Neural cell (in vitro differentiated cells): ENCODE results near the gene THOC2. TPM values are rescaled to one million over a fixed set of nuclear protein-coding genes. Genes with fewer than 3 reads are reported as not detected.

ENCODE experiments used
- H2AFZ ChIP-seq: fragments of 200-600, 300-800 bp; sonication (generic), shearing (Covaris generic); 2 replicates; pipeline ENCODE4 v1.6.0; 2014; ENCODE audit warnings: low read depth, mild to moderate bottlenecking, antibody characterized with exemption, low read length, moderate library complexity
- H3F3A ChIP-seq: fragments of 200-600 bp; shearing (Covaris generic); 2 replicates; pipeline ENCODE4 v1.6.1; 2016; ENCODE audit warnings: mild to moderate bottlenecking, moderate library complexity, mixed read lengths, antibody characterized with exemption, low read length; ENCODE audit not compliant: insufficient read depth, poor library complexity, severe bottlenecking
- H3K27ac ChIP-seq: fragments of 200-600, 300-800 bp; sonication (generic), shearing (Covaris generic); 2 replicates; pipeline ENCODE4 v1.5.1; 2014; ENCODE audit warnings: mild to moderate bottlenecking, low read length, moderate library complexity
- H3K27me3 ChIP-seq: fragments of 300-800, 200-600 bp; sonication (generic), shearing (Covaris generic); 2 replicates; pipeline ENCODE4 v1.6.0; 2014; ENCODE audit warnings: mild to moderate bottlenecking, low read depth, low read length, moderate library complexity; ENCODE audit not compliant: insufficient read depth
- H3K36me3 ChIP-seq: fragments of 300-800, 200-600 bp; sonication (generic), shearing (Covaris generic); 2 replicates; pipeline ENCODE4 v1.5.1; 2014; ENCODE audit warnings: mild to moderate bottlenecking, antibody characterized with exemption, low read length, moderate library complexity; ENCODE audit not compliant: insufficient read depth
- H3K4me2 ChIP-seq: fragments of 300-800, 200-600 bp; sonication (generic), shearing (Covaris generic); 2 replicates; pipeline ENCODE4 v1.6.0; 2014; ENCODE audit warnings: mild to moderate bottlenecking, low read length
- H3K4me3 ChIP-seq: fragments of 300-800, 200-600 bp; sonication (generic), shearing (Covaris generic); 2 replicates; pipeline ENCODE4 v1.5.1; 2014; ENCODE audit warnings: mild to moderate bottlenecking, low read length, moderate library complexity
- H3K79me2 ChIP-seq: fragments of 200-600 bp; shearing (Covaris generic); replicated peaks from 2 replicates; pipeline ENCODE4 v1.6.0; 2014; ENCODE audit warnings: mild to moderate bottlenecking, low read length, moderate library complexity; ENCODE audit not compliant: insufficient read depth
- H3K9ac ChIP-seq: fragments of 300-800, 200-600 bp; sonication (generic), shearing (Covaris generic); 2 replicates; pipeline ENCODE4 v1.6.1; 2016; ENCODE audit warnings: mild to moderate bottlenecking, low read length, mixed read lengths
- H3K9me2 ChIP-seq: fragments of 200-600 bp; shearing (Covaris generic); 2 replicates; pipeline ENCODE4 v1.6.1; 2016; ENCODE audit warnings: mild to moderate bottlenecking, low read length, mixed read lengths; ENCODE audit not compliant: insufficient read depth
- H3K9me3 ChIP-seq: fragments of 200-600, 300-800 bp; sonication (generic), shearing (Covaris generic); 2 replicates; pipeline ENCODE4 v1.6.1; 2016; ENCODE audit warnings: mild to moderate bottlenecking, mixed run types, low read length, moderate library complexity, mixed read lengths
- H4K20me1 ChIP-seq: fragments of 200-600 bp; shearing (Covaris generic); 2 replicates; pipeline ENCODE4 v1.6.1; 2016; ENCODE audit warnings: mild to moderate bottlenecking, mixed run types; ENCODE audit not compliant: insufficient read depth
- EP300 ChIP-seq: fragments of 450-650 bp; conservative IDR thresholded peaks from 2 replicates; pipeline ENCODE4 v1.6.1; 2014; ENCODE audit warnings: antibody characterized with exemption, mild to moderate bottlenecking, moderate library complexity; ENCODE audit not compliant: poor library complexity, severe bottlenecking
- EZH2 ChIP-seq: fragments of 200-600, 300-800 bp; shearing (Covaris generic), sonication (generic); IDR thresholded peaks from 2 replicates; pipeline ENCODE4 v1.6.1; 2014; ENCODE audit warnings: antibody characterized with exemption, low read length, borderline replicate concordance, mild to moderate bottlenecking; ENCODE audit not compliant: insufficient read depth, poor library complexity, severe bottlenecking
- MXI1 ChIP-seq: fragments of 450-650 bp; conservative IDR thresholded peaks from 2 replicates; pipeline ENCODE4 v1.6.1; 2014; ENCODE audit warnings: antibody characterized with exemption, mild to moderate bottlenecking; ENCODE audit not compliant: poor library complexity, severe bottlenecking
- POLR2AphosphoS5 ChIP-seq: IDR thresholded peaks from 2 replicates; pipeline ENCODE4 v1.6.1; 2012
- RAD21 ChIP-seq: fragments of 450-650 bp; conservative IDR thresholded peaks from 2 replicates; pipeline ENCODE4 v1.6.1; 2014; ENCODE audit warnings: antibody characterized with exemption, mild to moderate bottlenecking, moderate library complexity
- SMC3 ChIP-seq: fragments of 450-650 bp; conservative IDR thresholded peaks from 2 replicates; pipeline ENCODE4 v1.6.1; 2014; ENCODE audit warnings: antibody characterized with exemption, mild to moderate bottlenecking, moderate library complexity; ENCODE audit not compliant: poor library complexity
- TAF1 ChIP-seq: IDR thresholded peaks from 2 replicates; pipeline ENCODE4 v1.6.1; 2012; ENCODE audit warnings: low read depth
- polyA plus RNA-seq: library from polyadenylated mRNA; depleted of rRNA; stranded (reverse); fragments of >200 nt; gene quantifications from 2 replicates; pipeline ENCODE4 v1.2.3, GENCODE V29; 2014
- TF ChIP-seq, protein P1 (sequence below): fragments of 450-650 bp; IDR thresholded peaks from 2 replicates; pipeline ENCODE4 v1.5.1; 2014; ENCODE audit warnings: antibody characterized with exemption, mild to moderate bottlenecking, moderate library complexity; ENCODE audit not compliant: poor library complexity, severe bottlenecking
- TF ChIP-seq, protein P2 (sequence below): IDR thresholded peaks from 2 replicates; pipeline ENCODE4 v1.6.1; 2012; ENCODE audit warnings: borderline replicate concordance

THOC2 gene
- polyA plus RNA-seq, 1 donor from 2014 or later = 95.4 TPM

DNA sequence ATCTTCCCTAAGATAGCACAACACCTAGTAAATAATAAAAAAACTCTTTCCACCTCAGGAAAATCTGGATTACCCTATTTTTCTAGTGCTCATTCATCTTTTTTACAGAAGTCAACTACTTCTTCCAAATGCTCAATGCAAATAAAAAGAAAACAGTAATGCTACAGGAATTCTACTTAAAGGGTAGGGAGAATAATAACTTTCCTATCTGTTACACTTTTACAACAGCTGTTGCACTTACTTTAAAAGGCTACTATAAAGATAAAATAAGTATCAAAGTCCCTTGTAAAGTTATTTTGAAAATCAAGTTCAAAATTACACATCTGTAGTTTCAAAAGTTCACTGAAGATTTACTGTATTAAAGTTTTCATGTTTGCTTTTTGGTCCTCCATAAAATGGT lies 37.6 kb downstream of the THOC2 start:
- Histone ChIP-seq H3K36me3 (no peaks in the 10 kb centered on the region), H3K79me2 (no peaks in the 10 kb centered on the region), H3F3A (no peaks in the 10 kb centered on the region), H3K9me3 (no peaks in the 10 kb centered on the region), H3K27me3 (no peaks in the 10 kb centered on the region), H3K9me2 (no peaks in the 10 kb centered on the region), H3K9ac (no peak overlapping the region), H3K4me3 (no peak overlapping the region), H2AFZ (no peak overlapping the region), H3K4me2 (no peak overlapping the region), H3K27ac (no peak overlapping the region), H4K20me1 (no peaks in the 10 kb centered on the region)
- TF ChIP-seq MXI1 = no peak
- TF ChIP-seq POLR2AphosphoS5 = no peak
- TF ChIP-seq, protein P1, sequence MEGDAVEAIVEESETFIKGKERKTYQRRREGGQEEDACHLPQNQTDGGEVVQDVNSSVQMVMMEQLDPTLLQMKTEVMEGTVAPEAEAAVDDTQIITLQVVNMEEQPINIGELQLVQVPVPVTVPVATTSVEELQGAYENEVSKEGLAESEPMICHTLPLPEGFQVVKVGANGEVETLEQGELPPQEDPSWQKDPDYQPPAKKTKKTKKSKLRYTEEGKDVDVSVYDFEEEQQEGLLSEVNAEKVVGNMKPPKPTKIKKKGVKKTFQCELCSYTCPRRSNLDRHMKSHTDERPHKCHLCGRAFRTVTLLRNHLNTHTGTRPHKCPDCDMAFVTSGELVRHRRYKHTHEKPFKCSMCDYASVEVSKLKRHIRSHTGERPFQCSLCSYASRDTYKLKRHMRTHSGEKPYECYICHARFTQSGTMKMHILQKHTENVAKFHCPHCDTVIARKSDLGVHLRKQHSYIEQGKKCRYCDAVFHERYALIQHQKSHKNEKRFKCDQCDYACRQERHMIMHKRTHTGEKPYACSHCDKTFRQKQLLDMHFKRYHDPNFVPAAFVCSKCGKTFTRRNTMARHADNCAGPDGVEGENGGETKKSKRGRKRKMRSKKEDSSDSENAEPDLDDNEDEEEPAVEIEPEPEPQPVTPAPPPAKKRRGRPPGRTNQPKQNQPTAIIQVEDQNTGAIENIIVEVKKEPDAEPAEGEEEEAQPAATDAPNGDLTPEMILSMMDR = no peak

DNA sequence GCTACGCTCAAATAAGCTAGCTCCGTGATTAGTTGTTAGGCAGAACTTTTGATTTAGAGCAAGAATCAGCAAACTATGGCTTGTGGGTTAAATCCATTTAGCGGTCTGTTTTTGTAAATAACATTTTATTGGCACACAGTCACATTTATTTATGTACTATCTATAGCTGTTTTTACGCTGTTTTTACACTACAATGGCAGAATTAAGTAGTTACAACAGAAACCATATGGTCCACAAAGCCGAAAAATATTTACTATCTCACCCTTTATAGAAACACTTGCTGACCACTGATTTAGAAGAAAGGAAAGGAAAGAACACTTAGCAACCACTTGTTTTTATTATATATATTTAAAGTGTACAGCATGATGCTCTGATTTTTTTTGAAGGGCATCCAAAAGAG lies 41.1 kb downstream of the THOC2 start:
- Histone ChIP-seq H4K20me1 (no peaks in the 10 kb centered on the region), H3F3A (no peaks in the 10 kb centered on the region), H3K36me3 (no peaks in the 10 kb centered on the region), H3K27me3 (no peaks in the 10 kb centered on the region), H3K9me2 (no peaks in the 10 kb centered on the region), H3K27ac (no peak overlapping the region), H2AFZ (no peak overlapping the region), H3K79me2 (no peaks in the 10 kb centered on the region), H3K4me3 (no peak overlapping the region), H3K9ac (no peak overlapping the region), H3K4me2 (no peak overlapping the region), H3K9me3 (no peaks in the 10 kb centered on the region)
- TF ChIP-seq EP300 (no peak), SMC3 (no peak), TAF1 (no peak), POLR2AphosphoS5 (no peak), RAD21 (no peak)

DNA sequence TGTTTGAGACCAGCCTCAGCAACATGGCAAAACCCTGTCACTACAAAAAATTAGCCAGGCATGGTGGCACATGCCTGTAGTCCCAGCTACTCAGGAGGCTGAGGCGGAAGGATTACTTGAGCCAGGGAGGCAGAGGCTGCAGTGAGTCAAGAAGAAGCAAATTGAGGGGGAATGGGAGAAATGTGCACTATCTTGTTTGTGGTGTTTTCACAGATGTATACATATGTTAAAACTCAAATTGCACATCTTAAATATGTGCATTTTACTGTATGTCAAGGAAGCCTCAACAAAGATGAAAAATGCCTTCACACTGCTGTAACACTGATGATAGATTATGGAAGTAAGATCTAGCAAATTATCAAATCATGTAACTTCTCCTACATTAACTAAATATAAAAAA lies 44.3 kb downstream of the THOC2 start:
- no peak overlapping the region for H3K4me3 ChIP-seq
- H2AFZ ChIP-seq = no peak overlapping the region
- TF ChIP-seq RAD21 (no peak), POLR2AphosphoS5 (no peak), EP300 (no peak), MXI1 (no peak), EZH2 (no peak), TAF1 (no peak), SMC3 (no peak)
- TF ChIP-seq, protein P2, sequence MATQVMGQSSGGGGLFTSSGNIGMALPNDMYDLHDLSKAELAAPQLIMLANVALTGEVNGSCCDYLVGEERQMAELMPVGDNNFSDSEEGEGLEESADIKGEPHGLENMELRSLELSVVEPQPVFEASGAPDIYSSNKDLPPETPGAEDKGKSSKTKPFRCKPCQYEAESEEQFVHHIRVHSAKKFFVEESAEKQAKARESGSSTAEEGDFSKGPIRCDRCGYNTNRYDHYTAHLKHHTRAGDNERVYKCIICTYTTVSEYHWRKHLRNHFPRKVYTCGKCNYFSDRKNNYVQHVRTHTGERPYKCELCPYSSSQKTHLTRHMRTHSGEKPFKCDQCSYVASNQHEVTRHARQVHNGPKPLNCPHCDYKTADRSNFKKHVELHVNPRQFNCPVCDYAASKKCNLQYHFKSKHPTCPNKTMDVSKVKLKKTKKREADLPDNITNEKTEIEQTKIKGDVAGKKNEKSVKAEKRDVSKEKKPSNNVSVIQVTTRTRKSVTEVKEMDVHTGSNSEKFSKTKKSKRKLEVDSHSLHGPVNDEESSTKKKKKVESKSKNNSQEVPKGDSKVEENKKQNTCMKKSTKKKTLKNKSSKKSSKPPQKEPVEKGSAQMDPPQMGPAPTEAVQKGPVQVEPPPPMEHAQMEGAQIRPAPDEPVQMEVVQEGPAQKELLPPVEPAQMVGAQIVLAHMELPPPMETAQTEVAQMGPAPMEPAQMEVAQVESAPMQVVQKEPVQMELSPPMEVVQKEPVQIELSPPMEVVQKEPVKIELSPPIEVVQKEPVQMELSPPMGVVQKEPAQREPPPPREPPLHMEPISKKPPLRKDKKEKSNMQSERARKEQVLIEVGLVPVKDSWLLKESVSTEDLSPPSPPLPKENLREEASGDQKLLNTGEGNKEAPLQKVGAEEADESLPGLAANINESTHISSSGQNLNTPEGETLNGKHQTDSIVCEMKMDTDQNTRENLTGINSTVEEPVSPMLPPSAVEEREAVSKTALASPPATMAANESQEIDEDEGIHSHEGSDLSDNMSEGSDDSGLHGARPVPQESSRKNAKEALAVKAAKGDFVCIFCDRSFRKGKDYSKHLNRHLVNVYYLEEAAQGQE = no peak
- TF ChIP-seq, protein P1 = no peak
- H4K20me1 ChIP-seq = no peaks in the 10 kb centered on the region
- H3K9me2 ChIP-seq = no peaks in the 10 kb centered on the region
- H3K79me2 ChIP-seq = no peaks in the 10 kb centered on the region
- H3K4me2 ChIP-seq = no peak overlapping the region
- no peak overlapping the region for H3K9ac ChIP-seq
- no peak overlapping the region for H3K27ac ChIP-seq
- no peaks in the 10 kb centered on the region for H3K9me3 ChIP-seq
- H3K36me3 ChIP-seq = no peaks in the 10 kb centered on the region
- no peaks in the 10 kb centered on the region for H3K27me3 ChIP-seq
- H3F3A ChIP-seq = no peaks in the 10 kb centered on the region
